HEK293 (cell line): ENCODE results near the gene TMEM270.

ENCODE experiments used
- ZFP3 ChIP-seq: fragments of 450-650 bp; formaldehyde crosslinking; IDR thresholded peaks from 2 replicates; pipeline ENCODE4 v1.5.1; 2016; ENCODE audit warnings: low read depth, missing biosample characterization, missing genetic modification characterization
- ZNF311 ChIP-seq: fragments of 450-650 bp; formaldehyde crosslinking; IDR thresholded peaks from 2 replicates; pipeline ENCODE4 v1.5.1; 2017; ENCODE audit warnings: missing biosample characterization, missing genetic modification characterization, borderline replicate concordance
- ZNF37A ChIP-seq: fragments of 450-650 bp; IDR thresholded peaks from 2 replicates; pipeline ENCODE4 v1.5.1; 2018; ENCODE audit warnings: missing biosample characterization, missing genetic modification characterization

DNA sequence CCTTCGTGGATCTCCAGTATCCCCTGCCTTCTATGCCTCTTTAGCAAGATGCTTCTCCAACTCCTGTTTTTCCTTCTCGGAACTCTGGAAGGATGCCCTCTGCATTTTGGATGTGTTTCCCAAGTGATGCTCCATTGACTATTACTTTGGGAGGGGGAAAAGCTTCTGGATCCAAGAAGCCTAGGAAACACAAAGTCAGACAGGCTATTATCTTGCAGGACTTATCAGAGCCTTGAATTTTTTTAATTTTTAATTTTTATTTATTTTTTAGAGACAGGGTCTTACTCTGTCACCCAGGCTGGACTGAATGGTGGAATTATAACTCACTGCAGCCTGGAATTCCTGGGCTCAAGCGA lies 21.1 kb downstream of the TMEM270 start:
- TF ChIP-seq ZNF37A (tag by site-specific recombination) (no peak), ZNF311 (tag by site-specific recombination) (no peak), ZFP3 (tag by site-specific recombination) (no peak)
